HG03045 (cell line): ENCODE measurements around the gene CLDN7.
A peak's percentile ranks its signal among the peaks of the same experiment; 100 is the strongest.

Source experiments
- ATAC-seq: cut with Tn5 transposase; IDR thresholded peaks from one replicate; pipeline ENCODE4 v1.9.1; 2021; ENCODE audit warnings: mild to moderate bottlenecking, moderate library complexity; ENCODE audit not compliant: unreplicated experiment

The CLDN7 gene, protein sequence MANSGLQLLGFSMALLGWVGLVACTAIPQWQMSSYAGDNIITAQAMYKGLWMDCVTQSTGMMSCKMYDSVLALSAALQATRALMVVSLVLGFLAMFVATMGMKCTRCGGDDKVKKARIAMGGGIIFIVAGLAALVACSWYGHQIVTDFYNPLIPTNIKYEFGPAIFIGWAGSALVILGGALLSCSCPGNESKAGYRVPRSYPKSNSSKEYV

DNA sequence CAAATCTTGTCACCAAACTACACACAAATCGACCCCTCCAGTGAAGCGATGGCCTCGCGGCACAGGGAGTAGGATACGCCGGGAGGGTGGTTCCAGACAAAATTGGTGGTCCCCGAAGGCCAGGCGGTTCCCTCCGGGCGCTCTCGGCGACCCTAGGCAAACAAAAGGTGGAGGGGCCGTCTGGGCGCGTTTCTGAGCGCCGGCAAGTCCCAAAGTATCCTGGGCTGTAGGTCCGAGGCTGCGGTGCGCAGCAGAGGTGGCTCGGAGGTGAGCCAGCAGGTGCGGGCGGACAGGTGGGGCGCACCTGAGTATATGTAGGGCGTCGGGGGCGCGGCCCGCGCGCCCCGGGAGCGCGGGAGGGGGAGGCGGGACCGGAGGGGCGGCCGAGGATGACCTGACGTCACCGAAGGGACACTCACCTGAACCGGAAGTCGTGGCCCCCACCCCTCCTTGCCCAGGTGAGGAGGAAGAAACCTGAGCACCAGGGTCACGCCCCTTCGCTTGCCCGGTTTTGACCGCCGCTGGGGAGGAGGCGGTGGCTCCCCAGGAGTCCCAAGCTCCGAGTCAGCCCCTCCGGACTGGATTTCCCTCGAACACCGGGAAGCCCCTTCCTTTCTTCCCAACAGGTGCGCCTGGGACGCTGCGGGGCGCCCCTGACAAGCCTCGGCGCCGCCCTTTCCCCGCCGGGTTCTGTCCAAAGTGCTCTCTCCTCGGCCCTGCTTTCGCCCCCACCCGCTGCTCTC, at the start of gene CLDN7:
Gene CLDN7, minus strand, starts transcription at position 287 of the 743 bp plus-strand sequence. CDS start 435 bp downstream, outside the sequence.
- no peak for ATAC-seq

DNA sequence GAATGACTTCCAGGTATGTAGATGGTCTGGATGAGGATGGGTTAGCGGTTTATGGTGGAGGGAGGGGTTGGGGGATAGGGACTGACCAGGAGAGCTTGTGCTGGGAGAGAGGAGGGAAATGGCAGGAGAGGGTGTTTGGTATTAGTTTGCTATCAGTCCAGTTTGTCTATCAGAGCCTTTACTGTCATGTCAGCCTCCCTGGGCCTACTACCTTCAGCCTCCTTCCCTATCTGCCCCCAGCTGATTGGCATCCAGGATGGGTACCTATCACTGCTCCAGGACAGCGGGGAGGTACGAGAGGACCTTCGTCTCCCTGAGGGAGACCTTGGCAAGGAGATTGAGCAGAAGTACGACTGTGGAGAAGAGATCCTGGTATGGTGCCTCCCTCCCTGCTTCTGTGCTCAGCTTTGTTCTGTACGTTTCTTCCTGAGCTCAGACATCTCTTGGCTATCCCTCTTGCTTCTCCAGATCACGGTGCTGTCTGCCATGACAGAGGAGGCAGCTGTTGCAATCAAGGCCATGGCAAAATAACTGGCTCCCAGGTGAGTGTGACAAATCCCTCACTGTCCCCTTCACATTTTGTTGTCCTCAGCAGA, 48.9 kb upstream of the CLDN7 start:
- ATAC-seq = no peak

DNA sequence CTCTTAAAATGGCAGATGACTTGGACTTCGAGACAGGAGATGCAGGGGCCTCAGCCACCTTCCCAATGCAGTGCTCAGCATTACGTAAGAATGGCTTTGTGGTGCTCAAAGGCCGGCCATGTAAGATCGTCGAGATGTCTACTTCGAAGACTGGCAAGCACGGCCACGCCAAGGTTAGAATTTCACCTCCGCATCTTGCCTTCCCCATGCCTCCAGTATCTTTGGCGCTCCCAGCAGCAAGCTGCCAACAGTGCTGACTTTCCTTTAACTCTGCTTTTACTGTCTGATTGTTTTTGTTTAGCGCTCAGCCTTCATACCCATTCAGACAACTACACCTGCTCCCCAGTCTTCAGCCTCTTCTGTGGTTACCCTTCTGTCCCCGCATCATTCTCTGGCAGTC, 47.4 kb upstream of the CLDN7 start:
- no peak for ATAC-seq

DNA sequence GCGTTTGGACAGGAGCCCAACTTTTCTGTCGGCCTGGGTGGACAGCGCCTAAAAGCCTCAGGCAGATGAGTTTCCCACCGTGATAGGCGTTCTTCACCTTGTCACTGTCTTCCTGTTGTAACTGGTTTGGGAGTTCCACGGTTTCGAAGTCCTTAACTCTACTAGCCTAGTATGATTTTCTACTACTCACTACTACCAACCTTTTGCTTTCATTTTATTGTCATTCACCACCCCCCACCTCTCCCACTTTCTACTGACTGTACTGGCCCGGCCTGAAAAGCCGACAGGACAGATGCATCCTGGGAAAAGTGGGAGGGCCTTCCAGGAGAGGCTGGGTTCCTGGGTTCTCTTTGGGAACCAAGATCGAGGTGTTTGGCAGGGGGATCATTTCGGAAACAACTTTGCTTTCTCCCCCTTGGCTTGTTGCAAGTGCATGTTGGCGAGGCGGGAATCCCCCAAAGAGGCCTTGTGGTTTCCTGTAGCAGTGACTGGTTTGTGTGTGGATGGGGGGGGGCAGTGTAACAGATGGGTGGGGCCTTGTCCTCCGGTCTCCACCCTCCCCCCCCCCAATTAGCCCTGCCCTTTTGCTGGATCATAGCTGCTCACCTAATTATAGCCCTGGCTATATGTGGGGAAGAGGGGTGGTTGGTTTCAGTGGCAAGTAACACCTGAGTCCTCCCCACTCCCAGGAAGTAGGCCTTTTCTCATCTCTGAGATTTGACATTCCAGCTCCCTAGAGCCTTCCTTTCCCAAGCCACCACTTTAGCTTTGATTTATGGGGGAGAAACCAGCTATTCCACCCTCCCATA, 46.6 kb upstream of the CLDN7 start:
- no peak for ATAC-seq

DNA sequence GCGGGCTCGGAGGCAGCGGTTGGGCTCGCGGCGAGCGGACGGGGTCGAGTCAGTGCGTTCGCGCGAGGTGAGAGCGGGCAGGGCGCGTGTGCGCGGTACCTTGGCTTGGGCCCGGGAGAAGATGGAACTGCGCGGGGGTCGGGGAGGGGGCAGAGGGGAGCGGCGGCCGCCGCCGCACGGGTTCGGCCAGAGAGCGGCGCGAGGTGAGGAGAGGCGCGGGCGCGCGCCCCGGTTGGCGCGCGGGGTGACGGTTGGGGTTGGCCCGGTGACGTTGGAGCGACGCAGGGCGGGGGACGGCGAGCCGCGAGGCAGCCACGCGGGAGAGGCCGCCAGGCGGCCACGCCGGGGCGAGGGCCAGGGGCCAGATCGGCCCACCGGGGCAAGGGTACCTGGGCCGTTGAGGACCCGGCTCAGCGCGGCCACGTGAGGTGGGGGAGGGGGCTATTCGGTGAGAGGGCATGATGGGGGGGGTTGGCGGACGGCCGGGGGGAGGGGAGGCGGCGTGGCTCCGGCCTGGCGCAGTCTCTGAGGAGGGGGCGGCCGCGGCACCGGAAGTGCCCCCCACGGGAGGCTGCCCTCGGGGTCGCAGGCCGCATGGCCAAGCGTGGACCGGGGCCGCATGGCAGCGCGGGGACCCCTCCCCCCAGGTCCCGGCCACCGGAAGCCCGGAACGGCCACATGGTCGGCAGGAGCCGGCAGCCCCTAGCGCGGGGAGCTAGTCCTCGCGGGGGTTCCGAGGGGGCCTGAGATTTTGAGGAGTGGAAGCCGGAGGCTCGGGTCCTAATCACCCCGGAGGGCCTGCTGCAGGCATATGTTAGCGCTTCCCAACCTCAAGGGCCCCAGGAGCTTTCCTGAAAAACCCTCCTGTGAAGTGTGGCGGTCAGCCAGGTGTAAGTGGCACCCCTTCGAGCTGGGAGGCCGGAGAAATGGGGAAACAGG, 45.7 kb upstream of the CLDN7 start:
- ATAC-seq = peak; percentile 6

DNA sequence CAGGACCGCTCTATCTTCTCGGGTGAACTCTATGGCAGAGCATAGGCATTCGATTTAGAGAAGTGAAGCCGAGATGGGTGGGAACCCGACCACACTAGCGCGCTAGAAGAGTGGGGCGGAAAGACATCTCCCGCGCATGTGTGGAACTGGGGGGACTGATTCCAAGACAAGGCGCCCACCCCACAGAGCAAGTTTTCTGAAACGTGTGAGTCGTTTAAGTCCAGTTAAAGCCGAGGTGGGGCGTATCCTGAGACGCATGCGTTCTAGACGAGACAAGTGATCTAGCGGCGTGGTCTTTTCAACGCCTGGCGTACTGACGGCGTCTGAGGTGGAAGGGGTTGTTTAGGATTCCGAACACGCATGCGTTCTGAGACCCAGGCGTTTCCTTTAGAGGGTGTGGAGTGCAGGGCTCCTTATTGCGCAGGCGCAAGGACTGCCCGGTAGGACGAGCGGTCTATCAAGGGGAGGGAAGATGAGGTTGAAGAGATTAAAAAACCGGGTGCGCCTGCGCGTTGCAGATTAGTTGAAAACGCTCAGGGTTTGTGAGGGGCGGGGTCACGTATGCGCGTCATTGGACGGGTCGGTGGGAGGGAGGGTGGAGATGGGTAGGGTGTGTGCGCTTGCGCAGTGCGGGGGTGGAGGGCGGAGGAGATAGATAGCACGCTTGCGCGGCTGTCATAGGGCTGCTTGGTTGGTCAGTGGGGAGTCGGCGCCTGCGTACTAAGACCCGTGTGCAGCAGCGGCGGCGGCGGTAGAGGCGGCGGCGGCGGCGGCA, 44.8 kb upstream of the CLDN7 start, which contains the start of gene EIF5A:
Gene EIF5A, plus strand, starts transcription at position 718 of the 775 bp plus-strand sequence. CDS start 2,008 bp downstream, outside the sequence.
- peak; percentile 64 for ATAC-seq

DNA sequence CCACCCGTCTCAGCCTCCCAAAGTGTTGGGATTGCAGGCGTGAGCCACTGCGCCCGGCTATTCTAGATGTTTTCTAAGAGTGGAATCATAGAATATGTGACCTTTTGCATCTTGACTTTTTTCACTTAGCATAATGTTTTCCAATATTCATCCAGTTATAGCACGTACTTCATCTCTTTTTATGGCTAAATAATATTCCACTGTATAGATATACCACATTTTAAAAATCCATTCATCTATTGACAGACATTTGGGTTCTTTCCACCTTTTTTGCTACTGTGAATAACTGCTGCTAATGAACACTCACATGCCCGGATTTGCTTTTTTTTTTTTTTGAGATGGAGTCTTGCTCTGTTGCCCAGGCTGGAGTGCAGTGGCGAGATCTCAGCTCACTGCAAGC, 41.9 kb upstream of the CLDN7 start:
- no peak for ATAC-seq

DNA sequence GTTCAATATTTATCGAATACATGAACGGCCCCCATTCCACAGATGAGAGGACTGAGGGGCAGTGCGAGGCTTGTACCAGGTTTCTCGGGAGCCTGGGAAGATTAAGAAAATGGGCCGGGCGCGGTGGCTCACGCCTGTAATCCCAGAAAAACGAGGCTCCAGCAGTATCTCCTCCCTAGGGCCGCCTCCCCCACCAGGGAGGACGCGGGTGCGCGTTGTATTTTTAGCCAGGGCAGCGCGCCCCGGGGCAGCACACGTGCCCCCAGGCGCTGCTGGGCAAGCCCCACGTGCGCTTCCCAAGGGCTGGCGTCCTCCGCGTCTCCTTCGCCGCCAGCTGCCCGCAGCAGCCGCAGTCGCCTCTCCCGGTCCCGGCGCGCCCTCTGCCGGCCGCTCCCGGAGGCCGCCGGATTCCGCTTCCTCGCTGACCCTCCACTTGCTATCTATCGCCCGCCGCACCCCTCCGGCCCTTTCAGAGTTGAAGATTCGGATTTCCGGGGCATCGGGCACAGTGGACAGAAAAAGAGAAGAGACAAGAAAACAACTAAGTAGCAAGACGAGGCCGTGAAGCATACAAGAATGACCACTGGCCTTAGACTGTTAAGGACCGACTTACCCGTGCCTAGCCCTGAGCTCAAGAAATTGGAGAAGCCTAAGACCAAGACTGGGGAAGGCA, 34.0 kb upstream of the CLDN7 start:
- ATAC-seq = no peak

DNA sequence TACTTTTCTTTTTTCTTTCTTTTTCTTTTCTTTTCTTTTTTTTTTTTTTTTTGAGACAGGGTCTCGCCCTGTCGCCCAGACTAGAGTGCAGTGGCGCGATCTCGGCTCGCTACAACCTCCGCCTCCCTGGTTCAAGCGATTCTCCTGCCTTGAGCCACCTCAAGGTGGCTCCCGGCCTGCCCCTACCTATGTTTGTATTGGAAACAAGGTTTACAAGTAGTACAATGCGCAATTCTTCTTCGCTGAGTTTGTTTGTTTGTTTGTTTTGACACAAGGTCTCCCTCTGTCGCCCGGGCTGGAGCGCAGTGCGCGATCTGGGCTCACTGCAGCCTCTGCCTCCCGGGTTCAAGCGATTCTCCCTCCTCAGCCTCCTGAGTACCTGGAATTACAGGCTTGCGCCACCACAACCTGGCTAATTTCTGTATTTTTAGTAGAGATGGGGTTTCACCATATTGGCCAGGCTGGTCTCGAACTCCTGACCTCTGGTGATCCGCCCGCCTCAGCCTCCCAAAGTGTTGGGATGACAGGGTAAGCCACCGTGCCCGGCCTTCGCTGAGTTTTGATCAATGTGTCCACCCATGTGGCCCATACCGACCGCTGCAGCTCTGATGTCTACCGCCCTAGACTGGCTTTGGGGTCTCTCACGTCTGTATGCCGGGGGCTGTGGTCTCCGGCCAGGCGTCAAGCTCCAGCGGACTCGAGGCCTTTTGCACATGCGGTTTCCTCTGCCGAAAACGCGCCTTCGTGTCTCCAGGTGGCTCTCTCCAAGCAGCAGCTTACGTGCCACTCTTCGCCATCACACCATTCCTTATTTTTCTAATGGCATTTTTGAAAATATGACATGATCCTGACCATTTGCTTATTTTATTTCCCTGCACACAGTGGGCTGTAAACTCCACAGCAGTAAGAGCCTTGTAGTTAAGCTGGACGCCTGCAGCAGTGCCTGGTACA, 33.2 kb upstream of the CLDN7 start:
- ATAC-seq = no peak

DNA sequence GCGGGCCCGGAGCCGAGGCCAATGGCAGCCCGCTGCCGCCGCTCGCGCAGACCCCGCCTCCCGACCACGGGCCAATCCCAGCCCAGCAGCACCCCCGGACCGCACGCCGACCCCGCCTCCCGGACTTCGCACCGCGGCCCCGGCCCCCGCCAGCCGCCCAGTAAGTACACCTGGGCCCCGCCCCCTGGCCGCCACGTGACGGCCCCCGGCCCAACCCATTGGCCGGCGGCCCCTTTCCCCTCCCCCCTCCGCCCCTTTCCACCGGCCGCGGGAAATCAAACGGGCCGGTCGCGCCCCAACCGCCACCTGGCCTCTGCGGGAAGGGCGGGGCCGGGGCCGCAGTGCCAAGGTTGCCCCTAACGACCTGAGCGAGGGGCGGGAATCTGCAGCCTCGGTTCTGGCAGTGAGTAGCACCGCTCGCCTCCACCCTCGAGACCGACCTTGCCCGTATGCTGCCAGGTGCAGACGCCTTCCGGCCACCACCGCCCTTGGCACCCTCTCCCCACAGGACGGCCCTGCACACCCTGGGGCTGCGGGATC, 32.4 kb upstream of the CLDN7 start, which contains the start of gene YBX2:
Gene YBX2, minus strand, starts transcription at position 26 of the 540 bp plus-strand sequence. CDS start 139 bp downstream, outside the sequence.
- peak; percentile 57 for ATAC-seq

DNA sequence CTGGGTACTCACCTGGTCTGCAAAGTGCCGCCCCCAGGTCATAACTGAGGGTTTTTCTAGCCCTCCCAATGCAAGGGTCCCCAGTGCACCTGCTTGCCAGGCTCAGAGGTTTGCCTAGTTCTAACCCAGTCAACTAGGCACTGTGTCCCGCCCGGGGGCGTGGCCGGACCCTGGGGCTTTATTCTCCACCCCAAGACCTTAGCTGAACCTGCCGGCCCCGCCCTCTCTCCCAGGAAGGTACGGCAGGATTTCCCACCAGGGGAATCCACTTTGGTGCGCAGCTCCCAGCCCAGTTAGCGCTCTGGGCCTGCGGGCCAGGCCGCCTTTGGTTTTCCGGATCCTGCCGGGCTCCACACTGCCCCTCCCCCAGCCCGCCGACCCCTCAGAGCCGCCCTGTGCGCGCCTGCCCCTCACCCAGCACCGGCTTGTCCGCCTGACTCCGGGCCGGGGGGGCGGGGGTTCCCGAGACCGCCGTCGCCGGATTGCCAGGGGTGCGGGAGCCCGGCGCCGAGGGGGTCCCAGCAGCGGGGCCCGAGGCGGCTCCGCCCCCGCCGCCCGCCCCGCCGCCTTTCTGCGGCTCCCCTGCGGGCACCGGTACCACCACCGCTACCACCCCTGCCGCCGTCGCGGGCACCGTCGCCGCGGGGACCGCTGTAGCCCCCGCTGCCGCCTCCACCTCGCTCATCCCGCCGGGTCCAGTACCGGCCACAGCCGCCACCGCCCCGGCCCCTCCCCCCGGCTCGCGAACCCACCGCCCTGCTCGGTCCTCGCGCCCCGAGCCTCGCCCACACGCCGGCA, 31.7 kb upstream of the CLDN7 start:
- no peak for ATAC-seq

DNA sequence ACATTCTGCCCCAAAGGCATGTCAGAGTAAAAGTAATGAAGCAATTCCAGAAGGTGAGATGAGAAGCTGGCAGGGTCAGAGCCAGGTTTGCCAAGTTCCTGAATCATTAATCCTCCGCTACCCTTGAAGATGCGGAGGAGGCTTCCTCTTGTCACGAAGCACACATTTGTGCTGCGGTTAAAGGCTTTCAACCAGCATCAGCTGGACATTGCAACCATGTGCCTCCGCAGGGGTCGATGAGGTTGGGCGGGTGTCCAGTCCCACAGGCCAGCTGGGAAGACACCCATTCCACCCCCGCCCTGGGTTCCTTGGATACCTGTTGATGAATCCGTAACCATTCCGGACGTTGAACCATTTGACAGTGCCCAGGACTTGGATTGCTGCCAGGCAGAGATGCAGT, 30.9 kb upstream of the CLDN7 start:
- ATAC-seq = no peak

DNA sequence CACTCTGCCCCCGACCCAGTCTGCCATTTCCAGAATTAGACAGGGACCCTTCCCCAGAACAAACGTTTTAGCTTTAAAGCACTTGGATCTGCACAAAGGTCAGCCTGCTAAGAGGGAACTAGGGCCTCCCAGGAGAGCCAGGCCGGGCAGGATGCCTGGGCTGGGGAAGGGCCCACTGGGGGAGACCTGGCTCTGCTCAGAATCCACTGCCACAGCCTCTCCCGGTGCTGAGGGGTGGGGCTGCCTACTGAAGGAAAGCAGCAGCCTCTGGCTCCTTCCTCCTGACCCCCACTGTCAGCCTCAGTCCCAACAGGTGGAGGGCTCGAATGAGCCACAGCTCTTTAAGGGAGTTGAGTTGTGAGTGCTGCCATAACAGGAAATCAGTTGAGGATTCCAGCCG, 30.5 kb upstream of the CLDN7 start:
- no peak for ATAC-seq

DNA sequence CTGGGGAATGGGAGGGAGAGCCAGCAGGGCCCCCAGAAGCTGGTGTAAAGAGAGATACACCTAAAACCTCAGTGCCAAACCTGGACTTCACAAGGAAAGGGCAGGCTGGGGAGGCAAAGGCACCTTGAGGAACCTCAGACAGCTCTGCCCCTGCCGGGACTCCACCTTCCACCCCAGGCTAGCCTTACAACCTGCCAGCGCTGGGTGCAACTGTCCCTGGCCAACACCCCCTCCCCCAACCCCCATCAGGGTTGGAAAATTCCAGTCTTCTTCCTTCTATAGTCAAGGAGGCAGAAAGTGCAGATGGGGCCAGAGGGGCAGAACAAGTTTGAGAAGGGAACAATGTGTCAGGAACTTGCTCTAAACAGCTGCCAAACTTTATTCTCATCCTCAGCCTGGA, 29.9 kb upstream of the CLDN7 start:
- ATAC-seq = no peak

DNA sequence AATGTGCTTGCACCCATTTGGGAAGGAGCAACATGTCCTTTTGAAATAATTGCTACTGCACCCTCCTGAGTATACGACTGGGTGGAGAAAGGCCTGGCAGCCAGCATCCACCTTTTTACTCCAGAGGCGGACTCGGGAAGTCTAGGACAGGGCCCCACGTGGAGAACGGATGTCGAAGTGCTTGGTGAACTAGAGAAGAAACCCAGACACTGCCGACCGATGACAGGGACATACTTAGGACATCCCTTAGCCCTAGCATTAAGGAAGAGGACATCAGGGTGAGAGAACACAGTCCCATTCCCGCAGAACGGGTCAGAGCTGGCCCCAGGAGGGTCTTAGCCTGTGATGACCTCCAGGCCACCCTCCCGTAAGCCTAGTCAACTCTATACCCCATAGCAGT, 28.4 kb upstream of the CLDN7 start:
- ATAC-seq = no peak

DNA sequence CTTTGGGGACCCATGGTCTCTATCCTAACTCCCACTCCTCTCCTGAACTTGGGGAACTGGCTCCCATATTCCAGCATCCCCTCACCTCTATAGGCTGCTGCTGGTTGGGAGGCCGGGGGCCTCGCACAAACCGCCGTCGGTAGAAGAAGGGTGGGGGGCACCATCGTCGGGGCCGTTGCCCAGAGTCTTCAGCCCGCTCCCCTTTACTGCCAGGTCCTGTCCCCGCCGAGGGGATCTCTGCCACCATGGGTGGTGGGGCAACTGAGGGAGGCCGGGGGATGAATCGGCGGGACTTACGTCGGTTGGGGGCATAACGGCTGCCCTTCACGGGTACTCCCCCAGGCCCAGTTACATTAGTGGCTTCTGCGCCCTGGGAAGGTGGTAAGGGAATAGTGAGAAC, 27.9 kb upstream of the CLDN7 start:
- ATAC-seq = no peak
